H9 (cell line): Measurements from ENCODE around the gene N4BP2L1. TPM values are rescaled to one million over a fixed set of nuclear protein-coding genes. Genes with fewer than 3 reads are reported as not detected.

Experiments used
- DNase-seq: peaks from one replicate; pipeline ENCODE4 v3.0.0-alpha.2; 2017
- H2AFZ ChIP-seq: one replicate; pipeline ENCODE4 v1.6.1; 2013; ENCODE audit warnings: mild to moderate bottlenecking, low read length, control low read depth, moderate library complexity
- H2AK5ac ChIP-seq: 2 replicates; pipeline ENCODE4 v1.6.1; 2013; ENCODE audit warnings: low read length, control low read depth, mixed read lengths; ENCODE audit not compliant: insufficient read length
- H2BK120ac ChIP-seq: one replicate; pipeline ENCODE4 v1.6.1; 2013; ENCODE audit warnings: low read depth, mild to moderate bottlenecking, low read length, control low read depth, inconsistent platforms; ENCODE audit not compliant: poor library complexity, severe bottlenecking
- H2BK12ac ChIP-seq: 2 replicates; pipeline ENCODE4 v1.6.1; 2013; ENCODE audit warnings: low read length, control low read depth, mixed read lengths, low read depth; ENCODE audit not compliant: insufficient read length
- H2BK15ac ChIP-seq: 2 replicates; pipeline ENCODE4 v1.6.1; 2013; ENCODE audit warnings: low read depth, low read length, control low read depth
- H2BK20ac ChIP-seq: one replicate; pipeline ENCODE4 v1.6.1; 2013; ENCODE audit warnings: low read depth, mild to moderate bottlenecking, low read length, control low read depth, inconsistent platforms; ENCODE audit not compliant: poor library complexity, severe bottlenecking
- H2BK5ac ChIP-seq: 2 replicates; pipeline ENCODE4 v1.6.1; 2013; ENCODE audit warnings: low read length, control low read depth, mixed read lengths; ENCODE audit not compliant: insufficient read length
- H3K14ac ChIP-seq: 2 replicates; pipeline ENCODE4 v1.6.1; 2013; ENCODE audit warnings: low read length, control low read depth; ENCODE audit not compliant: insufficient read depth
- H3K18ac ChIP-seq: 2 replicates; pipeline ENCODE4 v1.6.1; 2013; ENCODE audit warnings: low read depth, mild to moderate bottlenecking, mixed read lengths, low read length, control low read depth; ENCODE audit not compliant: insufficient read length
- H3K23ac ChIP-seq: 2 replicates; pipeline ENCODE4 v1.6.1; 2013; ENCODE audit warnings: low read length, control low read depth, mixed read lengths, low read depth; ENCODE audit not compliant: insufficient read length
- H3K23me2 ChIP-seq: 2 replicates; pipeline ENCODE4 v1.6.1; 2013; ENCODE audit warnings: low read depth, mild to moderate bottlenecking, mixed read lengths, low read length, control low read depth; ENCODE audit not compliant: insufficient read length, poor library complexity, severe bottlenecking
- H3K27ac ChIP-seq: 2 replicates; pipeline ENCODE4 v1.5.1; 2013; ENCODE audit warnings: low read length, control low read depth, mixed read lengths, low read depth; ENCODE audit not compliant: insufficient read length
- H3K27me3 ChIP-seq: 2 replicates; pipeline ENCODE4 v1.6.1; 2013; ENCODE audit warnings: low read length, control low read depth, inconsistent platforms; ENCODE audit not compliant: insufficient read depth
- H3K4ac ChIP-seq: 2 replicates; pipeline ENCODE4 v1.6.1; 2013; ENCODE audit warnings: low read depth, mild to moderate bottlenecking, control low read depth, inconsistent platforms, low read length, moderate library complexity
- H3K4me1 ChIP-seq: 2 replicates; pipeline ENCODE4 v1.6.1; 2013; ENCODE audit warnings: low read length, control low read depth, inconsistent platforms; ENCODE audit not compliant: insufficient read depth
- H3K4me2 ChIP-seq: 2 replicates; pipeline ENCODE4 v1.6.1; 2013; ENCODE audit warnings: low read length, control low read depth, mixed read lengths; ENCODE audit not compliant: insufficient read length, insufficient read depth
- H3K56ac ChIP-seq: 2 replicates; pipeline ENCODE4 v1.6.1; 2013; ENCODE audit warnings: low read depth, mild to moderate bottlenecking, mixed read lengths, low read length, control low read depth; ENCODE audit not compliant: insufficient read length
- H3K79me1 ChIP-seq: 2 replicates; pipeline ENCODE4 v1.6.1; 2013; ENCODE audit warnings: low read depth, mild to moderate bottlenecking, moderate library complexity, low read length, control low read depth, inconsistent platforms; ENCODE audit not compliant: insufficient read depth, poor library complexity, severe bottlenecking
- H3K79me2 ChIP-seq: 2 replicates; pipeline ENCODE4 v1.6.1; 2013; ENCODE audit warnings: low read length, control low read depth, inconsistent platforms; ENCODE audit not compliant: insufficient read depth
- H3K9ac ChIP-seq: 2 replicates; pipeline ENCODE4 v1.6.1; 2013; ENCODE audit warnings: low read length, control low read depth, mixed read lengths; ENCODE audit not compliant: insufficient read length; ENCODE audit errors: extremely low read depth
- H3K9me3 ChIP-seq: one replicate; pipeline ENCODE4 v1.6.1; 2013; ENCODE audit warnings: low read depth, low read length, inconsistent platforms; ENCODE audit not compliant: control insufficient read depth
- H3T11ph ChIP-seq: one replicate; pipeline ENCODE4 v1.6.1; 2013; ENCODE audit warnings: mild to moderate bottlenecking, low read length, control low read depth, inconsistent platforms
- H4K20me1 ChIP-seq: one replicate; pipeline ENCODE4 v1.6.1; 2013; ENCODE audit not compliant: control insufficient read depth, insufficient read length, insufficient read depth
- H4K5ac ChIP-seq: 2 replicates; pipeline ENCODE4 v1.6.1; 2013; ENCODE audit warnings: low read depth, mild to moderate bottlenecking, mixed read lengths, low read length, control low read depth; ENCODE audit not compliant: insufficient read length
- H4K8ac ChIP-seq: replicated peaks from 2 replicates; pipeline ENCODE4 v1.6.1; 2013; ENCODE audit warnings: low read length, control low read depth, mixed read lengths, low read depth; ENCODE audit not compliant: insufficient read length
- H4K91ac ChIP-seq: 2 replicates; pipeline ENCODE4 v1.6.1; 2013; ENCODE audit warnings: low read depth, mild to moderate bottlenecking, moderate library complexity, mixed read lengths, low read length, control low read depth; ENCODE audit not compliant: insufficient read length
- H3K27ac Mint-ChIP-seq, 3 experiments: 2 replicates in 2 of 3; 3 replicates in 1 of 3; pipeline ENCODE4 v1.8.0; 2020 to 2021; ENCODE audit warnings: mixed read lengths in 3 of 3, mild to moderate bottlenecking in 1 of 3, moderate library complexity in 1 of 3
- H3K27me3 Mint-ChIP-seq: 2 replicates; pipeline ENCODE4 v1.8.0; 2021; ENCODE audit warnings: low read depth, mild to moderate bottlenecking, moderate library complexity, mixed read lengths
- H3K36me3 Mint-ChIP-seq, 3 experiments: 2 replicates in 2 of 3; 3 replicates in 1 of 3; pipeline ENCODE4 v1.8.0; 2020 to 2021; ENCODE audit warnings: low read depth in 3 of 3, mixed read lengths in 3 of 3; ENCODE audit not compliant: insufficient read depth in 1 of 3
- H3K4me1 Mint-ChIP-seq, 2 experiments: 2 replicates each; pipeline ENCODE4 v1.8.0; 2020; ENCODE audit warnings: mixed read lengths in 2 of 2
- H3K4me3 Mint-ChIP-seq, 2 experiments: 2 replicates in 1 of 2; 3 replicates in 1 of 2; pipeline ENCODE4 v1.8.0; 2020 to 2021; ENCODE audit warnings: mild to moderate bottlenecking in 2 of 2, mixed read lengths in 2 of 2, moderate library complexity in 1 of 2
- H3K9me3 Mint-ChIP-seq, 2 experiments: 2 replicates in 1 of 2; 3 replicates in 1 of 2; pipeline ENCODE4 v1.8.0; 2020; ENCODE audit warnings: mild to moderate bottlenecking in 2 of 2, mixed read lengths in 2 of 2, moderate library complexity in 1 of 2
- CTCF ChIP-seq: fragments of 200-600 bp; sonication (generic); conservative IDR thresholded peaks from 3 replicates; pipeline ENCODE4 v1.8.0; 2021; ENCODE audit warnings: antibody characterized with exemption, mild to moderate bottlenecking
- WGBS: extraction: QIAGEN DNeasy Blood & Tissue Kit; methylation state at CpG from one replicate; pipeline ENCODE4 v1.1.7; 2013; ENCODE audit warnings: missing lambda C conversion rate, low lambda C conversion rate, mixed read lengths; ENCODE audit not compliant: insufficient read length; ENCODE audit errors: extremely low coverage; 5-methylcytosine and 5-hydroxymethylcytosine counted together
- total RNA-seq: library from RNA; stranded (reverse); gene quantifications from 2 replicates; pipeline ENCODE4 v1.2.1, GENCODE V29; 2021

The N4BP2L1 gene
- total RNA-seq, 1 experiment from 2014 or later = 1.5 TPM

GRCh38 chr13:32381539-32381938, 46.4 kb downstream of the N4BP2L1 start:
- peak; percentile 52 for DNase-seq
- H4K8ac ChIP-seq = no peak overlapping the region
- H3K4me1 Mint-ChIP-seq = no peaks in the 10 kb centered on the region
- H3K36me3 Mint-ChIP-seq = peaks cover 0 to 16% (median 9%) of the 10 kb centered on the region in 3 experiments; a peak in 6 of 7 replicates
- no peak overlapping the region for H3T11ph ChIP-seq
- H4K20me1 ChIP-seq = no peaks in the 10 kb centered on the region
- no peaks in the 10 kb centered on the region for H3K27me3 Mint-ChIP-seq
- H2BK15ac ChIP-seq = no peak overlapping the region
- WGBS = no CpG with 5 or more reads among the region's 3 CpGs
- H3K4ac ChIP-seq = no peak overlapping the region
- H2BK20ac ChIP-seq = no peak overlapping the region
- peak; percentile 68 for TF ChIP-seq CTCF
- H3K56ac ChIP-seq = no peak overlapping the region
- H3K4me2 ChIP-seq = no peak overlapping the region
- no peak overlapping the region for H3K4me3 Mint-ChIP-seq
- no peak overlapping the region for H2AK5ac ChIP-seq
- H2BK120ac ChIP-seq = no peak overlapping the region
- H3K27me3 ChIP-seq = no peaks in the 10 kb centered on the region
- H3K79me2 ChIP-seq = no peaks in the 10 kb centered on the region
- H2BK5ac ChIP-seq = no peak overlapping the region
- H2AFZ ChIP-seq = no peak overlapping the region
- no peak overlapping the region for H3K9ac ChIP-seq
- H3K9me3 Mint-ChIP-seq = no peaks in the 10 kb centered on the region
- no peak overlapping the region for H3K27ac Mint-ChIP-seq
- H2BK12ac ChIP-seq = no peak overlapping the region
- no peak overlapping the region for H4K91ac ChIP-seq
- no peak overlapping the region for H3K27ac ChIP-seq
- no peaks in the 10 kb centered on the region for H3K9me3 ChIP-seq
- H3K18ac ChIP-seq = no peak overlapping the region
- no peaks in the 10 kb centered on the region for H3K4me1 ChIP-seq
- no peak overlapping the region for H4K5ac ChIP-seq
- no peaks in the 10 kb centered on the region for H3K79me1 ChIP-seq
- H3K23me2 ChIP-seq = no peaks in the 10 kb centered on the region
- no peak overlapping the region for H3K14ac ChIP-seq
- H3K23ac ChIP-seq = no peak overlapping the region
